Measurements from ENCODE around the gene PI4KA. TPM values are rescaled to one million over a fixed set of nuclear protein-coding genes. Genes with fewer than 3 reads are reported as not detected.

Gene PI4KA
- total RNA-seq, 6 experiments from 2014 or later, result 51.0 to 61.3 (median 57.2) TPM

GRCh38 chr22:20866736-20867135 is 8.1 kb upstream of the PI4KA start:
- no peak overlapping the region; the same call in 1 of the 2 replicates for H3K27ac Mint-ChIP-seq
- no peak for DNase-seq

GRCh38 chr22:20865875-20866445 is 7.3 kb upstream of the PI4KA start:
- Mint-ChIP-seq H3K27ac (no peak overlapping the region), H3K9me3 (no peaks in the 10 kb centered on the region), H3K4me1 (ENCODE audit: low read depth) (peaks cover 39% of the 10 kb centered on the region), H3K36me3 (ENCODE audit: low read depth) (no peaks in the 10 kb centered on the region), H3K27me3 (ENCODE audit: insufficient read depth) (no peaks in the 10 kb centered on the region; the same call in none of the 2 replicates), H3K4me3 (no peak overlapping the region)
- TF ChIP-seq CTCF (IDR thresholded peaks at IDR 0.05), result no peak
- no peak for DNase-seq

More at GRCh38 chr22:20866736-20867135, 8.1 kb upstream of the PI4KA start:
- Mint-ChIP-seq H3K4me1 (ENCODE audit: low read depth) (peaks cover 39% of the 10 kb centered on the region), H3K4me3 (no peak overlapping the region), H3K36me3 (ENCODE audit: low read depth) (no peaks in the 10 kb centered on the region), H3K27me3 (ENCODE audit: insufficient read depth) (no peaks in the 10 kb centered on the region; the same call in none of the 2 replicates), H3K9me3 (no peaks in the 10 kb centered on the region)
- TF ChIP-seq CTCF (IDR thresholded peaks at IDR 0.05), result no peak

- no peak overlapping the region for H3K4me3 Mint-ChIP-seq
- H3K36me3 Mint-ChIP-seq (ENCODE audit: low read depth), result no peaks in the 10 kb centered on the region
- H3K27ac Mint-ChIP-seq, result no peak overlapping the region
- H3K9me3 Mint-ChIP-seq, result no peaks in the 10 kb centered on the region
- DNase-seq, result no peak
- H3K4me1 Mint-ChIP-seq (ENCODE audit: low read depth), result peaks cover 39% of the 10 kb centered on the region
- TF ChIP-seq CTCF (IDR thresholded peaks at IDR 0.05), result no peak
- no peaks in the 10 kb centered on the region; the same call in none of the 2 replicates for H3K27me3 Mint-ChIP-seq (ENCODE audit: insufficient read depth)
Observed at GRCh38 chr22:20865331-20865730, 6.7 kb upstream of the PI4KA start.

GRCh38 chr22:20864186-20864908 is 5.7 kb upstream of the PI4KA start:
- no peaks in the 10 kb centered on the region for H3K9me3 Mint-ChIP-seq
- no peak overlapping the region for H3K27ac Mint-ChIP-seq
- H3K4me1 Mint-ChIP-seq (ENCODE audit: low read depth), result peaks cover 46% of the 10 kb centered on the region
- no peaks in the 10 kb centered on the region; the same call in none of the 2 replicates for H3K27me3 Mint-ChIP-seq (ENCODE audit: insufficient read depth)
- no peaks in the 10 kb centered on the region for H3K36me3 Mint-ChIP-seq (ENCODE audit: low read depth)
- no peak overlapping the region for H3K4me3 Mint-ChIP-seq
- no peak for DNase-seq
- no peak for TF ChIP-seq CTCF (IDR thresholded peaks at IDR 0.05)

GRCh38 chr22:20863366-20863765 is 4.8 kb upstream of the PI4KA start:
- peaks cover 41% of the 10 kb centered on the region for H3K4me1 Mint-ChIP-seq (ENCODE audit: low read depth)
- no peak for TF ChIP-seq CTCF (IDR thresholded peaks at IDR 0.05)
- H3K9me3 Mint-ChIP-seq, result no peaks in the 10 kb centered on the region
- no peak for DNase-seq
- no peaks in the 10 kb centered on the region for H3K36me3 Mint-ChIP-seq (ENCODE audit: low read depth)
- H3K27me3 Mint-ChIP-seq (ENCODE audit: insufficient read depth), result no peaks in the 10 kb centered on the region; the same call in none of the 2 replicates
- no peak overlapping the region for H3K4me3 Mint-ChIP-seq
- no peak overlapping the region for H3K27ac Mint-ChIP-seq

Measured in HFFc6 (cell line).